ENCODE data around the gene FANCC.

DNA sequence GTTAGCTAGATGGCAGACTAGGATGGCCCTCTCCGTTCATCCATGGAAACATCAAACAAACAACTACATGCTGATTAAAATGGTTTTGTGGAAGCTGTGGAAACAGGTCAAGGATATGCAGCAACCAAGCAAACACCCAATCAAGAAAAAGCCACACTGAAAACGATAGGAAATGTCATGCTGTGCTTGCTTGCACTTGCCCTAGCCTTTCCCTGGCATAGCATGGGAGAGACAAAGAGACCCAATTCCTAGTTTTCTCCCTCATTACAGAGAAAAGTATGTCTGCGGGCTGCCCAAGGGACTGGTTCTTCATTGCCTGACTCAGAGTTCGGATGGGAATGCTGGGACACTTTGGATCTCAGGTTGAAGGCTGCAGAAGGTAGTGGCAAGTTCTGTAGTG is 98.7 kb downstream of the FANCC start:
- TF ChIP-seq, protein P1, sequence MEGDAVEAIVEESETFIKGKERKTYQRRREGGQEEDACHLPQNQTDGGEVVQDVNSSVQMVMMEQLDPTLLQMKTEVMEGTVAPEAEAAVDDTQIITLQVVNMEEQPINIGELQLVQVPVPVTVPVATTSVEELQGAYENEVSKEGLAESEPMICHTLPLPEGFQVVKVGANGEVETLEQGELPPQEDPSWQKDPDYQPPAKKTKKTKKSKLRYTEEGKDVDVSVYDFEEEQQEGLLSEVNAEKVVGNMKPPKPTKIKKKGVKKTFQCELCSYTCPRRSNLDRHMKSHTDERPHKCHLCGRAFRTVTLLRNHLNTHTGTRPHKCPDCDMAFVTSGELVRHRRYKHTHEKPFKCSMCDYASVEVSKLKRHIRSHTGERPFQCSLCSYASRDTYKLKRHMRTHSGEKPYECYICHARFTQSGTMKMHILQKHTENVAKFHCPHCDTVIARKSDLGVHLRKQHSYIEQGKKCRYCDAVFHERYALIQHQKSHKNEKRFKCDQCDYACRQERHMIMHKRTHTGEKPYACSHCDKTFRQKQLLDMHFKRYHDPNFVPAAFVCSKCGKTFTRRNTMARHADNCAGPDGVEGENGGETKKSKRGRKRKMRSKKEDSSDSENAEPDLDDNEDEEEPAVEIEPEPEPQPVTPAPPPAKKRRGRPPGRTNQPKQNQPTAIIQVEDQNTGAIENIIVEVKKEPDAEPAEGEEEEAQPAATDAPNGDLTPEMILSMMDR (conservative IDR thresholded peaks at IDR 0.05; ENCODE audit: low read depth, low read length) = no peak
- TF ChIP-seq EZH2 (IDR thresholded peaks at IDR 0.05; ENCODE audit: borderline replicate concordance, low read depth, low read length, poor library complexity, severe bottlenecking) = no peak
